Left lung (tissue), 10 donors: ENCODE results near the gene NOS1. TPM values are rescaled to one million over a fixed set of nuclear protein-coding genes. Genes with fewer than 3 reads are reported as not detected.

Source experiments
- ATAC-seq: fragments of 200-7000 bp; cut with Tn5 transposase; one replicate; pipeline ENCODE4 v1.9.1; 2020; ENCODE audit warnings: moderate library complexity
- DNase-seq, 4 donors: peaks; one replicate each; pipeline ENCODE4 v3.0.0-alpha.2; 2013 to 2020
- H3K27ac ChIP-seq, 2 donors: fragments of 200-600 bp; sonication (generic) in 1 of 2; one replicate each; pipeline versions ENCODE4 v1.5.0 to v1.8.0; 2020 to 2021
- H3K27me3 ChIP-seq, 2 donors: fragments of 200-600 bp; sonication (generic) in 1 of 2; one replicate each; pipeline versions ENCODE4 v1.5.0 to v1.8.0; 2020 to 2021
- H3K36me3 ChIP-seq, 2 donors: fragments of 200-600 bp; sonication (generic) in 1 of 2; one replicate each; pipeline versions ENCODE4 v1.5.0 to v1.8.0; 2020 to 2021
- H3K4me1 ChIP-seq, 2 donors: fragments of 200-600 bp; one replicate each; pipeline ENCODE4 v1.8.0; 2021
- H3K4me3 ChIP-seq, 2 donors: fragments of 200-600 bp; sonication (generic) in 1 of 2; one replicate each; pipeline versions ENCODE4 v1.5.0 to v1.8.0; 2020 to 2021; ENCODE audit warnings: mild to moderate bottlenecking in 1 of 2
- H3K9me3 ChIP-seq, 2 donors: fragments of 200-600 bp; sonication (generic) in 1 of 2; one replicate each; pipeline versions ENCODE4 v1.5.0 to v1.8.0; 2020 to 2021
- CTCF ChIP-seq, 2 donors: fragments of 200-600 bp; sonication (generic) in 1 of 2; IDR thresholded peaks; one replicate each; pipeline versions ENCODE4 v1.5.0 to v1.8.0; 2021; ENCODE audit warnings: antibody characterized with exemption in 2 of 2
- intact Hi-C, 2 donors: fragments of 100-400 bp; cut with DNase I; formaldehyde crosslinking; loops; one replicate each; pipeline versions ENCODE4 v1.11.2 to v1.14.2; 2022
- polyA plus RNA-seq, 6 donors: library from polyadenylated mRNA; unstranded; fragments of 120-200 nt; gene quantifications; one replicate each; pipeline ENCODE4 v1.2.1, GENCODE V29; 2013; ENCODE audit not compliant: insufficient read length in 6 of 6
- total RNA-seq, 2 donors: library from RNA; stranded (reverse); fragmentation: NEBNext Ultra II Directional; extraction: Animal tissue kit (Norgen Biotek cat#: 25700); gene quantifications; one replicate each; pipeline ENCODE4 v1.2.1, GENCODE V29; 2021
- donor health status: DM: no; HTN: yes; CAD: no.
- donor health status: DM: no; HTN: no; CAD: no.

Gene NOS1
- total and polyA plus RNA-seq, 8 donors: 0.11 to 2.4 (median 0.35) TPM

- H3K9me3 ChIP-seq: no peaks in the 10 kb centered on the region
- ATAC-seq: no peak
Measured at GRCh38 chr12:117210266-117210918, 151.0 kb downstream of the NOS1 start.

GRCh38 chr12:117209626-117210025 lies 151.8 kb downstream of the NOS1 start:
- no peak for ATAC-seq
- Histone ChIP-seq H3K4me1 (no peaks in the 10 kb centered on the region), H3K36me3 (no peaks in the 10 kb centered on the region), H3K4me3 (no peak overlapping the region), H3K27me3 (peaks cover 0 to 20% of the 10 kb centered on the region in 2 donors), H3K27ac (no peak overlapping the region), H3K9me3 (no peaks in the 10 kb centered on the region)
- intact Hi-C loops: no loop called here
- DNase-seq: no peak
- TF ChIP-seq CTCF (IDR thresholded peaks at IDR 0.05): no peak

More at GRCh38 chr12:117210266-117210918, 151.0 kb downstream of the NOS1 start:
- Histone ChIP-seq H3K4me1 (no peaks in the 10 kb centered on the region), H3K4me3 (no peak overlapping the region), H3K36me3 (no peaks in the 10 kb centered on the region), H3K27me3 (peaks cover 0 to 17% of the 10 kb centered on the region in 2 donors), H3K27ac (no peak overlapping the region)
- no peak for DNase-seq
- intact Hi-C loops: no loop called here
- no peak for TF ChIP-seq CTCF (IDR thresholded peaks at IDR 0.05)

- no peaks in the 10 kb centered on the region for H3K9me3 ChIP-seq
- TF ChIP-seq CTCF (IDR thresholded peaks at IDR 0.05): no peak
Measured at GRCh38 chr12:117208811-117209455, 152.5 kb downstream of the NOS1 start.

GRCh38 chr12:117208206-117208605 lies 153.2 kb downstream of the NOS1 start:
- no peak overlapping the region for H3K27ac ChIP-seq
- no peaks in the 10 kb centered on the region for H3K36me3 ChIP-seq
- intact Hi-C loops: no loop called here
- no peaks in the 10 kb centered on the region for H3K9me3 ChIP-seq
- no peak for TF ChIP-seq CTCF (IDR thresholded peaks at IDR 0.05)
- DNase-seq: no peak
- no peak overlapping the region for H3K4me3 ChIP-seq
- H3K4me1 ChIP-seq: no peaks in the 10 kb centered on the region
- peaks cover 0 to 32% of the 10 kb centered on the region in 2 donors for H3K27me3 ChIP-seq
- no peak for ATAC-seq

More at GRCh38 chr12:117208811-117209455, 152.5 kb downstream of the NOS1 start:
- no peaks in the 10 kb centered on the region for H3K4me1 ChIP-seq
- ATAC-seq (no peak), DNase-seq (no peak)
- H3K4me3 ChIP-seq: no peak overlapping the region
- intact Hi-C loops: no loop called here
- no peaks in the 10 kb centered on the region for H3K36me3 ChIP-seq
- no peak overlapping the region for H3K27ac ChIP-seq
- peaks cover 0 to 25% of the 10 kb centered on the region in 2 donors for H3K27me3 ChIP-seq

DNA sequence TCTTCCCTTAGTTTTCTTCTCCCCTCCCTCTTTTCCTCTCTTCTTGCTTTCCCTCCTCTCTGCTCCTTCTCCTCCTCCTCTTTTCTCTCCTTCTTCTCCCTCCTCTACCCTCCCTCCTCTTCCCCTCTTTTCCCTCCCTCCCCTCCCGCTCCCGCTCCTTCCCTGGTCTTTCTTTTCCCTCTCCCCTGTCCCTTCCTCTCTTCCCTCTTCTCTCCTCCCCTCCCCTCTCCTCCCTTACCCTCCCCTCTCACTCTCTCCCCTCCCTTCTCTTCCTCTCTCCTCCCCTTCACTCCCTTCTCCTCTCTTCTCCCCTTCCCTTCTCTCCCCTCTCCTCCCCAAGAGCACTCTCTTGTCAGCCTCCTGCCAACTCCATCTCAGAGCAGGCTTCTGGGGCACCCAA lies 153.8 kb downstream of the NOS1 start:
- H3K27ac ChIP-seq: no peak overlapping the region

More for the DNA sequence above, 153.8 kb downstream of the NOS1 start:
- DNase-seq (no peak), ATAC-seq (no peak)
- Histone ChIP-seq H3K4me3 (no peak overlapping the region), H3K27me3 (peaks cover 0 to 32% of the 10 kb centered on the region in 2 donors), H3K36me3 (no peaks in the 10 kb centered on the region), H3K9me3 (no peaks in the 10 kb centered on the region), H3K4me1 (no peaks in the 10 kb centered on the region)
- intact Hi-C loops: no loop called here
- no peak for TF ChIP-seq CTCF (IDR thresholded peaks at IDR 0.05)
